ENCODE results near the gene REXO1. TPM values are rescaled to one million over a fixed set of nuclear protein-coding genes. Genes with fewer than 3 reads are reported as not detected.
A peak's percentile ranks its signal among the peaks of the same experiment; 100 is the strongest.

The REXO1 gene
- polyA plus RNA-seq, 3 donors = 2.8 to 60.8 (median 3.0) TPM

- Histone ChIP-seq H3K4me3 (replicated peaks in 1 of 3; ENCODE audit: low read depth in 2 of 3, low read length in 3 of 3) (no peak overlapping the region), H3K4me2 (replicated peaks; ENCODE audit: extremely low read depth, low read length, poor library complexity, severe bottlenecking) (no peak overlapping the region), H2AFZ (ENCODE audit: insufficient read depth, low read depth, low read length, poor library complexity, severe bottlenecking) (no peak overlapping the region), H3K9ac (ENCODE audit: insufficient read depth, low read length, poor library complexity, severe bottlenecking) (no peak overlapping the region), H3K27me3 (ENCODE audit: control insufficient read depth in 2 of 2, insufficient read depth in 2 of 2, low read length in 2 of 2) (no peaks in the 10 kb centered on the region), H3K27ac (ENCODE audit: low read depth in 1 of 2, low read length in 2 of 2) (no peak overlapping the region), H3K9me3 (replicated peaks in 1 of 2; ENCODE audit: control insufficient read depth in 1 of 2, insufficient read depth in 1 of 2, low read length in 2 of 2) (no peaks in the 10 kb centered on the region), H3K4me1 (ENCODE audit: control insufficient read depth in 1 of 2, insufficient read depth in 2 of 2, low read length in 2 of 2) (peaks cover 10 to 12% of the 10 kb centered on the region in 2 donors), H3K36me3 (replicated peaks in 1 of 2; ENCODE audit: control insufficient read depth in 1 of 2, insufficient read depth in 2 of 2, low read length in 2 of 2) (peaks cover 3 to 12% of the 10 kb centered on the region in 2 donors), H4K20me1 (ENCODE audit: insufficient read depth, low read length) (peaks cover 21% of the 10 kb centered on the region), H3K79me2 (ENCODE audit: insufficient read depth, low read length) (peaks cover 40% of the 10 kb centered on the region)
- no peaks in the 10 kb centered on the region for H3K27me3 Mint-ChIP-seq (ENCODE audit: low read depth in 3 of 3)
- WGBS (ENCODE audit: insufficient coverage) = 100% methylated on average over 9 of the region's 9 CpGs
- peaks cover 8% of the 10 kb centered on the region for H3K4me1 Mint-ChIP-seq
- H3K36me3 Mint-ChIP-seq = peaks cover 0 to 17% of the 10 kb centered on the region in 2 donors
- TF ChIP-seq CTCF (IDR thresholded peaks at IDR 0.05) = no peak
- H3K9me3 Mint-ChIP-seq = no peaks in the 10 kb centered on the region
- H3K27ac Mint-ChIP-seq = peak overlapping the region in 3 of 7 donors; percentile 12 to 46 (median 45)
- intact Hi-C loops (cut with micrococcal nuclease) = no loop called here
- DNase-seq = no peak
- no peak overlapping the region for H3K4me3 Mint-ChIP-seq
Observed at GRCh38 chr19:1867349-1867724, 19.1 kb upstream of the REXO1 start.

- Histone ChIP-seq H3K27ac (ENCODE audit: low read depth in 1 of 2, low read length in 2 of 2) (no peak overlapping the region), H3K27me3 (ENCODE audit: control insufficient read depth in 2 of 2, insufficient read depth in 2 of 2, low read length in 2 of 2) (no peaks in the 10 kb centered on the region), H3K4me3 (replicated peaks in 1 of 3; ENCODE audit: low read depth in 2 of 3, low read length in 3 of 3) (no peak overlapping the region), H3K4me1 (ENCODE audit: control insufficient read depth in 1 of 2, insufficient read depth in 2 of 2, low read length in 2 of 2) (peaks cover 16 to 18% of the 10 kb centered on the region in 2 donors), H3K79me2 (ENCODE audit: insufficient read depth, low read length) (peaks cover 40% of the 10 kb centered on the region), H3K9ac (ENCODE audit: insufficient read depth, low read length, poor library complexity, severe bottlenecking) (no peak overlapping the region), H3K4me2 (replicated peaks; ENCODE audit: extremely low read depth, low read length, poor library complexity, severe bottlenecking) (no peak overlapping the region), H3K36me3 (replicated peaks in 1 of 2; ENCODE audit: control insufficient read depth in 1 of 2, insufficient read depth in 2 of 2, low read length in 2 of 2) (peaks cover 3 to 10% of the 10 kb centered on the region in 2 donors), H4K20me1 (ENCODE audit: insufficient read depth, low read length) (peaks cover 24% of the 10 kb centered on the region), H3K9me3 (replicated peaks in 1 of 2; ENCODE audit: control insufficient read depth in 1 of 2, insufficient read depth in 1 of 2, low read length in 2 of 2) (no peaks in the 10 kb centered on the region), H2AFZ (ENCODE audit: insufficient read depth, low read depth, low read length, poor library complexity, severe bottlenecking) (no peak overlapping the region)
- no peak for TF ChIP-seq CTCF (IDR thresholded peaks at IDR 0.05)
- 83% methylated on average over 4 of the region's 8 CpGs for WGBS (ENCODE audit: insufficient coverage)
- H3K9me3 Mint-ChIP-seq = no peaks in the 10 kb centered on the region
- H3K4me1 Mint-ChIP-seq = peaks cover 14% of the 10 kb centered on the region
- intact Hi-C loops (cut with micrococcal nuclease) = no loop called here
- no peak for DNase-seq
- H3K4me3 Mint-ChIP-seq = no peak overlapping the region
- H3K27ac Mint-ChIP-seq = peak overlapping the region in 1 of 7 donors; percentile 68
- H3K27me3 Mint-ChIP-seq (ENCODE audit: low read depth in 3 of 3) = peaks cover 0 to 3% (median 0%) of the 10 kb centered on the region in 3 donors
- peaks cover 0 to 17% of the 10 kb centered on the region in 2 donors for H3K36me3 Mint-ChIP-seq
Observed at GRCh38 chr19:1866693-1867348, 18.5 kb upstream of the REXO1 start.

Measured in CD14-positive monocyte (primary cell).